ENCODE measurements around the gene LPP.

Gene LPP

GRCh38 chr3:188199386-188199785 is 45.4 kb downstream of the LPP start:
- no peak for DNase-seq

GRCh38 chr3:188200481-188200880 is 46.5 kb downstream of the LPP start:
- DNase-seq, result no peak

GRCh38 chr3:188202358-188203138 is 48.6 kb downstream of the LPP start:
- DNase-seq, result no peak

GRCh38 chr3:188204526-188204925 is 50.6 kb downstream of the LPP start:
- DNase-seq, result no peak

GRCh38 chr3:188205992-188206416 is 52.0 kb downstream of the LPP start:
- DNase-seq, result peak; percentile 7

GRCh38 chr3:188206787-188207186 is 52.8 kb downstream of the LPP start:
- no peak for DNase-seq

- DNase-seq, result no peak
Measured at GRCh38 chr3:188207941-188208515, 54.1 kb downstream of the LPP start.

GRCh38 chr3:188208516-188208981 is 54.6 kb downstream of the LPP start:
- no peak for DNase-seq

- DNase-seq, result no peak
Measured at GRCh38 chr3:188209034-188209433, 55.1 kb downstream of the LPP start.

GRCh38 chr3:188209740-188210139 is 55.8 kb downstream of the LPP start:
- DNase-seq, result no peak

GRCh38 chr3:188211476-188211875 is 57.5 kb downstream of the LPP start:
- no peak for DNase-seq

- DNase-seq, result no peak
Measured at GRCh38 chr3:188212308-188212969, 58.5 kb downstream of the LPP start.

- DNase-seq, result no peak
Measured at GRCh38 chr3:188214442-188214841, 60.5 kb downstream of the LPP start.

GRCh38 chr3:188215129-188215528 is 61.2 kb downstream of the LPP start:
- DNase-seq, result no peak

- DNase-seq, result peak; percentile 29
Measured at GRCh38 chr3:188217011-188217463, 63.1 kb downstream of the LPP start.

GRCh38 chr3:188217726-188218125 is 63.8 kb downstream of the LPP start:
- no peak for DNase-seq

- DNase-seq, result no peak
Measured at GRCh38 chr3:188218603-188219002, 64.6 kb downstream of the LPP start.

GRCh38 chr3:188219147-188219546 is 65.2 kb downstream of the LPP start:
- no peak for DNase-seq

- no peak for DNase-seq
Measured at GRCh38 chr3:188220097-188220788, 66.3 kb downstream of the LPP start.

- no peak for DNase-seq
Measured at GRCh38 chr3:188220988-188221818, 67.2 kb downstream of the LPP start.

- DNase-seq, result no peak
Measured at GRCh38 chr3:188223936-188224335, 70.0 kb downstream of the LPP start.

GRCh38 chr3:188227442-188227841 is 73.5 kb downstream of the LPP start:
- no peak for DNase-seq
